HepG2 (cell line): Measurements from ENCODE around the gene BROX. TPM values are rescaled to one million over a fixed set of nuclear protein-coding genes. Genes with fewer than 3 reads are reported as not detected.

Experiments
- ATAC-seq: fragments of 200-7000 bp; cut with Tn5 transposase; 3 replicates; pipeline ENCODE4 v1.9.1; 2020; ENCODE audit warnings: mild to moderate bottlenecking, moderate library complexity
- BruUV-seq: library from RNA; stranded (reverse); fragments of 400-500 nt; replicated peaks from 2 replicates; lab custom pipeline; 2021; lab: Mats Ljungman, UMichigan
- CTCF ChIA-PET: fragments of 300-600 bp; formaldehyde crosslinking; extraction: SDS; loops from one replicate; lab custom pipeline; 2021; ENCODE audit warnings: low total read pairs, inconsistent platforms, low intra/inter-chr PET ratio; lab: Yijun Ruan, JAX
- POLR2A ChIA-PET: fragments of 350-600 bp; sonication (Branson Sonifier 250); formaldehyde crosslinking; loops from one replicate; lab custom pipeline; 2020; ENCODE audit warnings: antibody characterized with exemption, inconsistent platforms; lab: Yijun Ruan, JAX
- DNase-seq: peaks from one replicate; pipeline ENCODE4 v3.0.0-alpha.2; 2015; ENCODE audit warnings: low spot score
- FAIRE-seq: peaks from 3 replicates; lab custom pipeline; 2011; peaks lifted over from hg19 to GRCh38; lab: Jason Lieb, UNC
- H2AFZ ChIP-seq: one replicate; pipeline ENCODE4 v1.6.1; 2011; ENCODE audit warnings: low read length, inconsistent platforms
- H3K27ac ChIP-seq: fragments of 300-600 bp; 3 replicates; pipeline ENCODE4 v1.8.0; 2011; ENCODE audit warnings: mixed run types, mild to moderate bottlenecking, mixed read lengths, low read length, inconsistent platforms; ENCODE audit not compliant: insufficient read depth; ENCODE audit errors: extremely low read length
- H3K27me3 ChIP-seq, 2 experiments: fragments of 200-600 bp in 1 of 2; 2 replicates in 1 of 2; 3 replicates in 1 of 2; pipeline versions ENCODE4 v1.6.0 to v1.8.0; 2011; ENCODE audit warnings: low read length in 2 of 2, mild to moderate bottlenecking in 2 of 2, moderate library complexity in 2 of 2, inconsistent platforms in 1 of 2; ENCODE audit not compliant: insufficient read depth in 2 of 2, control insufficient read depth in 1 of 2
- H3K36me3 ChIP-seq, 2 experiments: fragments of 200-600 bp in 1 of 2; replicated peaks in 1 of 2; 2 replicates in 1 of 2; 3 replicates in 1 of 2; pipeline versions ENCODE4 v1.5.1 to v1.8.0; 2011; ENCODE audit warnings: low read length in 2 of 2, inconsistent platforms in 1 of 2; ENCODE audit not compliant: insufficient read depth in 2 of 2, control insufficient read depth in 1 of 2
- H3K4me1 ChIP-seq: 2 replicates; pipeline ENCODE4 v1.5.1; 2012; ENCODE audit warnings: low read length, inconsistent platforms; ENCODE audit not compliant: insufficient read depth
- H3K4me2 ChIP-seq: 2 replicates; pipeline ENCODE4 v1.6.0; 2011; ENCODE audit warnings: low read depth, low read length, inconsistent platforms
- H3K4me3 ChIP-seq, 3 experiments: fragments of 200-600 bp in 1 of 3; sonication (generic), shearing (Covaris generic) in 1 of 3; replicated peaks in 1 of 3; 2 replicates each; pipeline ENCODE4 v1.5.1; 2011 to 2016; ENCODE audit warnings: low read length in 3 of 3, inconsistent platforms in 2 of 3, low read depth in 2 of 3, mild to moderate bottlenecking in 2 of 3, control low read depth in 1 of 3, mixed read lengths in 1 of 3; ENCODE audit not compliant: insufficient read depth in 1 of 3
- H3K79me2 ChIP-seq: one replicate; pipeline ENCODE4 v1.6.1; 2011; ENCODE audit warnings: low read length, inconsistent platforms; ENCODE audit not compliant: insufficient read depth
- H3K9ac ChIP-seq: 2 replicates; pipeline ENCODE4 v1.6.0; 2011; ENCODE audit warnings: mild to moderate bottlenecking, low read depth, low read length, inconsistent platforms; ENCODE audit not compliant: insufficient read depth
- H3K9me3 ChIP-seq: 2 replicates; pipeline ENCODE4 v1.5.1; 2012; ENCODE audit warnings: mild to moderate bottlenecking, low read length
- H4K20me1 ChIP-seq: 2 replicates; pipeline ENCODE4 v1.6.0; 2011; ENCODE audit warnings: inconsistent platforms, mild to moderate bottlenecking, low read length, moderate library complexity; ENCODE audit not compliant: insufficient read depth
- BCL6 ChIP-seq: IDR thresholded peaks from 2 replicates; pipeline ENCODE4 v1.6.1; 2016; ENCODE audit warnings: missing genetic modification reagents, missing compliant biosample characterization
- CHD2 ChIP-seq: IDR thresholded peaks from 2 replicates; pipeline ENCODE4 v1.6.1; 2011; ENCODE audit warnings: low read depth, low read length, improper control_type of control experiment
- GMEB2 ChIP-seq: IDR thresholded peaks from 2 replicates; pipeline ENCODE4 v1.6.1; 2016; ENCODE audit warnings: missing biosample characterization, missing genetic modification reagents, low read depth
- NKX3-1 ChIP-seq: sonication (generic); formaldehyde crosslinking; IDR thresholded peaks from 2 replicates; pipeline ENCODE4 v1.5.0; 2020; ENCODE audit warnings: missing genetic modification reagents
- PTBP1 ChIP-seq: fragments of 200-400 bp; formaldehyde crosslinking; IDR thresholded peaks from 2 replicates; pipeline ENCODE4 v1.6.1; 2018; ENCODE audit warnings: low read length, low read depth; ENCODE audit not compliant: poor library complexity, severe bottlenecking
- THRA ChIP-seq: sonication (generic); formaldehyde crosslinking; IDR thresholded peaks from 2 replicates; pipeline ENCODE4 v1.4.0; 2020; ENCODE audit warnings: missing genetic modification reagents, borderline replicate concordance
- ZKSCAN1 ChIP-seq: fragments of 150-350 bp; IDR thresholded peaks from 2 replicates; pipeline ENCODE4 v1.6.1; 2014; ENCODE audit warnings: low read length
- ZNF337 ChIP-seq: sonication (generic); formaldehyde crosslinking; IDR thresholded peaks from 2 replicates; pipeline ENCODE4 v1.5.1; 2020; ENCODE audit warnings: missing genetic modification reagents, low read depth, mild to moderate bottlenecking, borderline replicate concordance
- ZNF350 ChIP-seq: sonication (generic); formaldehyde crosslinking; IDR thresholded peaks from 2 replicates; pipeline ENCODE4 v1.4.0; 2020; ENCODE audit warnings: mild to moderate bottlenecking, low read depth, missing genetic modification reagents, borderline replicate concordance
- ZNF354B ChIP-seq: sonication (generic); formaldehyde crosslinking; IDR thresholded peaks from 2 replicates; pipeline ENCODE4 v1.8.0; 2022; ENCODE audit warnings: mild to moderate bottlenecking, missing genetic modification reagents
- ZNF382 ChIP-seq: sonication (generic); formaldehyde crosslinking; IDR thresholded peaks from 2 replicates; pipeline ENCODE4 v1.5.0; 2020; ENCODE audit warnings: missing genetic modification reagents, mild to moderate bottlenecking, borderline replicate concordance
- ZNF713 ChIP-seq: sonication (generic); formaldehyde crosslinking; IDR thresholded peaks from 2 replicates; pipeline ENCODE4 v1.4.0; 2020; ENCODE audit warnings: mild to moderate bottlenecking, missing genetic modification reagents
- ZUFSP ChIP-seq: sonication (generic); formaldehyde crosslinking; IDR thresholded peaks from 2 replicates; pipeline ENCODE4 v1.9.0; 2021; ENCODE audit warnings: missing genetic modification reagents, mild to moderate bottlenecking, borderline replicate concordance
- WGBS: methylation state at CpG from one replicate; pipeline ENCODE4 v1.1.6; 2017; ENCODE audit warnings: low lambda C conversion rate; 5-methylcytosine and 5-hydroxymethylcytosine counted together
- in situ Hi-C: cut with HindIII; loops from 2 replicates; pipeline ENCODE4 v1.10.0; 2017; ENCODE audit warnings: low pct_unique_long_range_greater_than_20kb; ENCODE audit not compliant: extremely low pct_ligation_motif_present
- intact Hi-C: fragments of 100-400 bp; cut with micrococcal nuclease; formaldehyde crosslinking; loops from one replicate; pipeline ENCODE4 v1.10.0; 2022; ENCODE audit not compliant: unreplicated experiment
- polyA plus RNA-seq, 8 experiments: library from polyadenylated mRNA; depleted of rRNA in 3 of 8; stranded (reverse) in 7 of 8; unstranded in 1 of 8; fragments of >200 nt; fragmentation: Illumina TruSeq in 4 of 8; extraction: Trizol in 4 of 8; gene quantifications; 2 replicates each; pipeline versions ENCODE4 v1.2.1 to v1.2.3, GENCODE V29; 2011 to 2016; ENCODE audit warnings: low read depth in 4 of 8, missing spikeins in 1 of 8, mixed read lengths in 1 of 8; ENCODE audit not compliant: insufficient read depth in 1 of 8
- total RNA-seq, 5 experiments: library from RNA; depleted of rRNA; stranded (reverse); fragments of >200 nt; fragmentation: Illumina TruSeq; extraction: Trizol; gene quantifications; 2 replicates each; pipeline ENCODE4 v1.2.3, GENCODE V29; 2016; ENCODE audit warnings: low read depth in 1 of 5

The BROX gene
- total and polyA plus RNA-seq, 2 of the 13 experiments (the other 11 are each of a cell fraction or from before 2014, with no cell fraction given), result 4.4 to 33.2 TPM

GRCh38 chr1:222767152-222767571, 54.8 kb downstream of the BROX start:
- no TSS peak for BruUV-seq
- TF ChIP-seq ZNF337 (CRISPR knock-in tag) (no peak), ZNF382 (no peak)
- intact Hi-C loops (no loop called here), in situ Hi-C loops (no loop called here)
- H2AFZ ChIP-seq, result no peak overlapping the region
- ATAC-seq, result no peak
- CTCF ChIA-PET, result no interaction called here
- no peaks in the 10 kb centered on the region for H3K4me1 ChIP-seq
- H3K79me2 ChIP-seq, result no peaks in the 10 kb centered on the region
- 11% methylated on average over 5 of the region's 5 CpGs for WGBS
- no peaks in the 10 kb centered on the region for H4K20me1 ChIP-seq
- H3K4me3 ChIP-seq, result no peak overlapping the region
- FAIRE-seq, result no peak
- H3K36me3 ChIP-seq, result no peaks in the 10 kb centered on the region
- POLR2A ChIA-PET, result no interaction called here
- DNase-seq, result no peak
- H3K9ac ChIP-seq, result no peak overlapping the region
- H3K4me2 ChIP-seq, result no peak overlapping the region
- H3K9me3 ChIP-seq, result peaks cover 11% of the 10 kb centered on the region
- no peak overlapping the region for H3K27ac ChIP-seq
- no peaks in the 10 kb centered on the region for H3K27me3 ChIP-seq

GRCh38 chr1:222768592-222768991, 56.2 kb downstream of the BROX start:
- Histone ChIP-seq H3K36me3 (no peaks in the 10 kb centered on the region), H4K20me1 (no peaks in the 10 kb centered on the region), H2AFZ (no peak overlapping the region), H3K27me3 (no peaks in the 10 kb centered on the region), H3K27ac (no peak overlapping the region), H3K79me2 (no peaks in the 10 kb centered on the region), H3K9me3 (peaks cover 11% of the 10 kb centered on the region), H3K4me3 (no peak overlapping the region), H3K4me2 (no peak overlapping the region), H3K4me1 (no peaks in the 10 kb centered on the region), H3K9ac (no peak overlapping the region)
- ChIA-PET CTCF (no interaction called here), POLR2A (no interaction called here)
- DNase-seq (no peak), ATAC-seq (no peak), FAIRE-seq (no peak)
- BruUV-seq, result no TSS peak
- intact Hi-C loops (no loop called here), in situ Hi-C loops (no loop called here)
- TF ChIP-seq PTBP1, result no peak
- no peak for TF ChIP-seq GMEB2 (CRISPR knock-in tag)
- no peak for TF ChIP-seq THRA (CRISPR knock-in tag)
- TF ChIP-seq ZKSCAN1, result no peak
- no peak for TF ChIP-seq ZNF354B (CRISPR knock-in tag)
- no peak for TF ChIP-seq ZNF713 (CRISPR knock-in tag)
- TF ChIP-seq BCL6, result no peak
- no peak for TF ChIP-seq NKX3-1 (CRISPR knock-in tag)
- TF ChIP-seq ZUFSP, result no peak
- no peak for TF ChIP-seq CHD2
- TF ChIP-seq ZNF350 (CRISPR knock-in tag), result no peak
